K562 (cell line): ENCODE data around the gene RHOBTB3. TPM values are rescaled to one million over a fixed set of nuclear protein-coding genes. Genes with fewer than 3 reads are reported as not detected.

Experiments used
- ATAC-seq: fragments of 200-7000 bp; cut with Tn5 transposase; 3 replicates; pipeline ENCODE4 v1.9.1; 2020; ENCODE audit warnings: moderate library complexity
- BruUV-seq: library from RNA; stranded (reverse); fragments of 400-500 nt; replicated peaks from 2 replicates; lab custom pipeline; 2021; lab: Mats Ljungman, UMichigan
- CTCF ChIA-PET: fragments of 300-600 bp; formaldehyde crosslinking; extraction: SDS; loops from one replicate; lab custom pipeline; 2021; ENCODE audit warnings: low intra/inter-chr PET ratio; lab: Yijun Ruan, JAX
- POLR2A ChIA-PET: fragments of 300-600, 350-650 bp; sonication (Branson Sonifier 250); formaldehyde crosslinking; extraction: SDS; loops from one replicate; lab custom pipeline; 2021; ENCODE audit warnings: antibody characterized with exemption, inconsistent platforms; lab: Yijun Ruan, JAX
- DNase-seq, 4 experiments: peaks; one replicate each; pipeline versions ENCODE4 v3.0.0 to v3.0.0-alpha.2; 2011 to 2018; ENCODE audit warnings: low spot score in 3 of 4, mixed read lengths in 3 of 4; ENCODE audit errors: extremely low read depth in 1 of 4
- FAIRE-seq: peaks from 2 replicates; lab custom pipeline; 2011; peaks lifted over from hg19 to GRCh38; lab: Jason Lieb, UNC
- H2AFZ ChIP-seq: 2 replicates; pipeline ENCODE4 v1.6.0; 2011; ENCODE audit warnings: low read depth, low read length, control low read depth, inconsistent platforms
- H3K27ac ChIP-seq: fragments of 200-600 bp; 3 replicates; pipeline ENCODE4 v1.8.0; 2011; ENCODE audit warnings: low read depth, mild to moderate bottlenecking, control low read depth, inconsistent platforms, low read length, moderate library complexity, mixed read lengths; ENCODE audit errors: extremely low read depth
- H3K27me3 ChIP-seq, 2 experiments: fragments of 300-600 bp in 1 of 2; 2 replicates in 1 of 2; 3 replicates in 1 of 2; pipeline versions ENCODE4 v1.6.0 to v1.8.0; 2011; ENCODE audit warnings: inconsistent platforms in 2 of 2, low read length in 2 of 2, mild to moderate bottlenecking in 1 of 2, mixed read lengths in 1 of 2, moderate library complexity in 1 of 2; ENCODE audit not compliant: control insufficient read depth in 2 of 2, insufficient read depth in 2 of 2
- H3K36me3 ChIP-seq: fragments of 300-600 bp; 3 replicates; pipeline ENCODE4 v1.8.0; 2011; ENCODE audit warnings: mild to moderate bottlenecking, low read length, inconsistent platforms; ENCODE audit not compliant: control insufficient read depth, insufficient read depth
- H3K4me1 ChIP-seq, 2 experiments: fragments of 200-600 bp in 1 of 2; replicated peaks in 1 of 2; 2 replicates in 1 of 2; 3 replicates in 1 of 2; pipeline versions ENCODE4 v1.5.1 to v1.8.0; 2011; ENCODE audit warnings: inconsistent platforms in 2 of 2, low read length in 2 of 2, mild to moderate bottlenecking in 1 of 2, mixed read lengths in 1 of 2, moderate library complexity in 1 of 2; ENCODE audit not compliant: control insufficient read depth in 2 of 2, insufficient read depth in 2 of 2
- H3K4me2 ChIP-seq: 2 replicates; pipeline ENCODE4 v1.6.1; 2011; ENCODE audit warnings: low read length, control low read depth, inconsistent platforms, mixed read lengths; ENCODE audit not compliant: insufficient read depth
- H3K4me3 ChIP-seq: fragments of 200-600 bp; sonication (generic), shearing (Covaris generic); 2 replicates; pipeline ENCODE4 v1.5.1; 2016; ENCODE audit warnings: control low read depth, inconsistent platforms
- H3K79me2 ChIP-seq: fragments of 200-600 bp; 3 replicates; pipeline ENCODE4 v1.8.0; 2011; ENCODE audit warnings: low read length, inconsistent platforms; ENCODE audit not compliant: control insufficient read depth, insufficient read depth
- H3K9ac ChIP-seq, 2 experiments: 2 replicates each; pipeline versions ENCODE4 v1.6.0 to v1.6.1; 2011; ENCODE audit warnings: low read depth in 2 of 2, low read length in 2 of 2, control low read depth in 1 of 2, inconsistent platforms in 1 of 2, mild to moderate bottlenecking in 1 of 2, mixed read lengths in 1 of 2; ENCODE audit not compliant: insufficient read depth in 1 of 2
- H3K9me1 ChIP-seq: one replicate; pipeline ENCODE4 v1.6.0; 2011; ENCODE audit warnings: inconsistent platforms, mild to moderate bottlenecking, low read length, moderate library complexity; ENCODE audit not compliant: control insufficient read depth, insufficient read depth
- H3K9me3 ChIP-seq: replicated peaks from 2 replicates; pipeline ENCODE4 v1.5.1; 2011; ENCODE audit warnings: low read depth, low read length, inconsistent platforms; ENCODE audit not compliant: control insufficient read depth, insufficient read depth
- H4K20me1 ChIP-seq: replicated peaks from 2 replicates; pipeline ENCODE4 v1.6.1; 2011; ENCODE audit warnings: low read length, inconsistent platforms, mixed read lengths; ENCODE audit not compliant: control insufficient read depth, insufficient read depth
- ARNT ChIP-seq, 2 experiments: fragments of 450-650 bp; IDR thresholded peaks; 2 replicates each; pipeline ENCODE4 v1.6.1; 2016; ENCODE audit warnings: mild to moderate bottlenecking in 1 of 2
- BDP1 ChIP-seq: IDR thresholded peaks from 3 replicates; pipeline ENCODE4 v1.6.1; 2011; ENCODE audit not compliant: insufficient read length, insufficient read depth
- COPS2 ChIP-seq: fragments of 450-650 bp; conservative IDR thresholded peaks from 2 replicates; pipeline ENCODE4 v1.6.1; 2016; ENCODE audit warnings: mild to moderate bottlenecking, moderate library complexity
- HOXB6 ChIP-seq: fragments of 250-450 bp; sonication (Bioruptor Pico); IDR thresholded peaks from 2 replicates; pipeline ENCODE4 v1.5.1; 2022; ENCODE audit warnings: mild to moderate bottlenecking, borderline replicate concordance
- MAZ ChIP-seq, 2 experiments: fragments of 450-650 bp in 1 of 2; sonication (generic) in 1 of 2; formaldehyde crosslinking; IDR thresholded peaks in 1 of 2; conservative IDR thresholded peaks in 1 of 2; 2 replicates each; pipeline versions ENCODE4 v1.4.0 to v1.5.0; 2020; ENCODE audit warnings: mild to moderate bottlenecking in 1 of 2, missing genetic modification reagents in 1 of 2
- SMARCE1 ChIP-seq: fragments of 450-650 bp; IDR thresholded peaks from 2 replicates; pipeline ENCODE4 v1.7.1; 2016; ENCODE audit warnings: mild to moderate bottlenecking
- SRSF1 ChIP-seq: fragments of 200-400 bp; formaldehyde crosslinking; IDR thresholded peaks from 2 replicates; pipeline ENCODE4 v1.6.1; 2017; ENCODE audit warnings: mild to moderate bottlenecking, low read depth, low read length, moderate library complexity
- ZNF77 ChIP-seq: fragments of 250-450 bp; sonication (Bioruptor Pico); IDR thresholded peaks from 2 replicates; pipeline ENCODE4 v1.5.0; 2020
- WGBS: fragments of 100-300 bp; shearing (Covaris generic); methylation state at CpG from one replicate; pipeline ENCODE4 v1.1.6; 2016; ENCODE audit warnings: low coverage, mixed read lengths; ENCODE audit not compliant: insufficient coverage; ENCODE audit errors: missing lambda C conversion rate; 5-methylcytosine and 5-hydroxymethylcytosine counted together
- in situ Hi-C: fragments of 300-500 bp; cut with MboI; formaldehyde crosslinking; loops from 4 replicates; pipeline ENCODE4 v1.15.0; 2018; ENCODE audit warnings: inconsistent platforms, mixed read lengths
- intact Hi-C: fragments of 100-400 bp; cut with micrococcal nuclease; formaldehyde crosslinking; loops from 2 replicates; pipeline ENCODE4 v1.14.2; 2022
- polyA plus RNA-seq, 8 experiments: library from polyadenylated mRNA; depleted of rRNA in 4 of 8; stranded (reverse) in 5 of 8; unstranded in 3 of 8; fragments of >200 nt; fragmentation: Nextera tagmentation in 2 of 8; fragmentation: Illumina TruSeq in 1 of 8; extraction: Ambion mirVana in 2 of 8; extraction: Trizol in 1 of 8; gene quantifications; 2 replicates each; pipeline versions ENCODE4 v1.2.1 to v1.2.3, GENCODE V29; 2011 to 2014; ENCODE audit warnings: inconsistent platforms in 1 of 8, missing spikeins in 1 of 8
- total RNA-seq, 7 experiments: library from RNA; depleted of rRNA in 6 of 7; stranded (reverse); fragments of >200 nt in 6 of 7; fragmentation: Illumina TruSeq in 2 of 7; extraction: Trizol in 2 of 7; gene quantifications; 2 replicates each; pipeline versions ENCODE4 v1.2.1 to v1.2.3, GENCODE V29; 2011 to 2021; ENCODE audit warnings: low replicate concordance in 1 of 7
- TF ChIP-seq, protein P1 (sequence below), 2 experiments: fragments of 450-650 bp in 1 of 2; sonication (generic) in 1 of 2; formaldehyde crosslinking in 1 of 2; IDR thresholded peaks; 2 replicates each; pipeline versions ENCODE4 v1.7.1 to v1.9.0; 2016 to 2022; ENCODE audit warnings: inconsistent platforms in 1 of 2, mild to moderate bottlenecking in 1 of 2, missing genetic modification reagents in 1 of 2
- TF ChIP-seq, protein P2 (sequence below): fragments of 250-450 bp; sonication (Bioruptor Pico); IDR thresholded peaks from 2 replicates; pipeline ENCODE4 v1.8.0; 2022; ENCODE audit warnings: moderate library complexity, mild to moderate bottlenecking, inconsistent platforms
- TF ChIP-seq, protein P3 (sequence below): fragments of 150-350 bp; conservative IDR thresholded peaks from 2 replicates; pipeline ENCODE4 v1.6.1; 2014; ENCODE audit warnings: low read length

Gene RHOBTB3
- total and polyA plus RNA-seq, 9 of the 15 experiments (the other 6 are each of a cell fraction or from before 2014, with no cell fraction given) = 39.7 to 143 (median 115) TPM

DNA sequence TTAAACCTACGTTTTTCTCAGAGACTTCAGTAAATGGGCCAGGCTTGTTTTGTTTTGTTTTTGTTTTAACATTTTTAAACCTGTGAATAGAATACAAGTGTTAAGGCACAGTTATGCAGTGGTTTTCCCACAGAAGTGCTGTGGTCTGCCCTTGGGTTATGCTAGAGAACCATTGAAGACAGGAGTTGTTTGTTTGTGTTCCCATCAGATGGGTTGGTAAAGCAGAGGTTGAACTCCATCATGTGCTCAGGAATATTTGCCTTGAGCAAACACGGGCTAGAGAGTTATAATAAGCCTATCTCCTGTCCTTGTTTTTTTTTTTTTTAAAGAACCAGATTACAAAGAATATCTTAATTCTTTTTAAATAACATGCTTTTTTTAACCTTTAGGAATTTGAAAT lies 28.5 kb downstream of the RHOBTB3 start:
- H4K20me1 ChIP-seq = no peaks in the 10 kb centered on the region
- intact Hi-C loops = no loop called here
- ChIA-PET POLR2A (interaction anchor here (1.3 to 3.3 kb wide), 2 partner anchors 11 to 29 kb away, joined by 4 to 26 read pairs; partner anchors contain the start of gene RHOBTB3), CTCF (no interaction called here)
- H3K9me3 ChIP-seq = no peaks in the 10 kb centered on the region
- H3K4me2 ChIP-seq = no peak overlapping the region
- in situ Hi-C loops = loop anchor here (10.0 kb wide), 1 partner anchor 215 kb away; no protein-coding TSS in a partner anchor
- BruUV-seq = no TSS peak
- peaks cover 97% of the 10 kb centered on the region for H3K36me3 ChIP-seq
- WGBS = 76% methylated on average over 2 of the region's 2 CpGs
- no peaks in the 10 kb centered on the region for H3K27me3 ChIP-seq
- H3K9me1 ChIP-seq = no peaks in the 10 kb centered on the region
- no peak for FAIRE-seq
- no peak overlapping the region for H2AFZ ChIP-seq
- H3K79me2 ChIP-seq = peaks cover 13% of the 10 kb centered on the region; the same call in 2 of the 3 replicates
- H3K4me3 ChIP-seq = no peak overlapping the region
- DNase-seq = no peak
- no peak overlapping the region for H3K9ac ChIP-seq
- H3K4me1 ChIP-seq = no peaks in the 10 kb centered on the region
- peak; percentile 12 for ATAC-seq
- no peak overlapping the region for H3K27ac ChIP-seq
- no peak for TF ChIP-seq HOXB6 (CRISPR knock-in tag)
- TF ChIP-seq COPS2 = no peak
- TF ChIP-seq SMARCE1 = no peak
- TF ChIP-seq, protein P1, sequence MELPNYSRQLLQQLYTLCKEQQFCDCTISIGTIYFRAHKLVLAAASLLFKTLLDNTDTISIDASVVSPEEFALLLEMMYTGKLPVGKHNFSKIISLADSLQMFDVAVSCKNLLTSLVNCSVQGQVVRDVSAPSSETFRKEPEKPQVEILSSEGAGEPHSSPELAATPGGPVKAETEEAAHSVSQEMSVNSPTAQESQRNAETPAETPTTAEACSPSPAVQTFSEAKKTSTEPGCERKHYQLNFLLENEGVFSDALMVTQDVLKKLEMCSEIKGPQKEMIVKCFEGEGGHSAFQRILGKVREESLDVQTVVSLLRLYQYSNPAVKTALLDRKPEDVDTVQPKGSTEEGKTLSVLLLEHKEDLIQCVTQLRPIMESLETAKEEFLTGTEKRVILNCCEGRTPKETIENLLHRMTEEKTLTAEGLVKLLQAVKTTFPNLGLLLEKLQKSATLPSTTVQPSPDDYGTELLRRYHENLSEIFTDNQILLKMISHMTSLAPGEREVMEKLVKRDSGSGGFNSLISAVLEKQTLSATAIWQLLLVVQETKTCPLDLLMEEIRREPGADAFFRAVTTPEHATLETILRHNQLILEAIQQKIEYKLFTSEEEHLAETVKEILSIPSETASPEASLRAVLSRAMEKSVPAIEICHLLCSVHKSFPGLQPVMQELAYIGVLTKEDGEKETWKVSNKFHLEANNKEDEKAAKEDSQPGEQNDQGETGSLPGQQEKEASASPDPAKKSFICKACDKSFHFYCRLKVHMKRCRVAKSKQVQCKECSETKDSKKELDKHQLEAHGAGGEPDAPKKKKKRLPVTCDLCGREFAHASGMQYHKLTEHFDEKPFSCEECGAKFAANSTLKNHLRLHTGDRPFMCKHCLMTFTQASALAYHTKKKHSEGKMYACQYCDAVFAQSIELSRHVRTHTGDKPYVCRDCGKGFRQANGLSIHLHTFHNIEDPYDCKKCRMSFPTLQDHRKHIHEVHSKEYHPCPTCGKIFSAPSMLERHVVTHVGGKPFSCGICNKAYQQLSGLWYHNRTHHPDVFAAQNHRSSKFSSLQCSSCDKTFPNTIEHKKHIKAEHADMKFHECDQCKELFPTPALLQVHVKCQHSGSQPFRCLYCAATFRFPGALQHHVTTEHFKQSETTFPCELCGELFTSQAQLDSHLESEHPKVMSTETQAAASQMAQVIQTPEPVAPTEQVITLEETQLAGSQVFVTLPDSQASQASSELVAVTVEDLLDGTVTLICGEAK (IDR thresholded peaks at IDR 0.05) = no peak
- TF ChIP-seq, protein P1 (CRISPR knock-in tag; IDR thresholded peaks at IDR 0.05) = no peak
- no peak for TF ChIP-seq ARNT (IDR thresholded peaks at IDR 0.05)
- TF ChIP-seq ZNF77 = no peak
- TF ChIP-seq, protein P2, sequence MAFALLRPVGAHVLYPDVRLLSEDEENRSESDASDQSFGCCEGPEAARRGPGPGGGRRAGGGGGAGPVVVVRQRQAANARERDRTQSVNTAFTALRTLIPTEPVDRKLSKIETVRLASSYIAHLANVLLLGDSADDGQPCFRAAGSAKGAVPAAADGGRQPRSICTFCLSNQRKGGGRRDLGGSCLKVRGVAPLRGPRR = no peak
- no peak for TF ChIP-seq MAZ (CRISPR knock-in tag; conservative IDR thresholded peaks at IDR 0.05 in 1 of 2, IDR thresholded peaks at IDR 0.05 in 1 of 2)
- no peak for TF ChIP-seq SRSF1
- no peak for TF ChIP-seq BDP1
- TF ChIP-seq, protein P3, sequence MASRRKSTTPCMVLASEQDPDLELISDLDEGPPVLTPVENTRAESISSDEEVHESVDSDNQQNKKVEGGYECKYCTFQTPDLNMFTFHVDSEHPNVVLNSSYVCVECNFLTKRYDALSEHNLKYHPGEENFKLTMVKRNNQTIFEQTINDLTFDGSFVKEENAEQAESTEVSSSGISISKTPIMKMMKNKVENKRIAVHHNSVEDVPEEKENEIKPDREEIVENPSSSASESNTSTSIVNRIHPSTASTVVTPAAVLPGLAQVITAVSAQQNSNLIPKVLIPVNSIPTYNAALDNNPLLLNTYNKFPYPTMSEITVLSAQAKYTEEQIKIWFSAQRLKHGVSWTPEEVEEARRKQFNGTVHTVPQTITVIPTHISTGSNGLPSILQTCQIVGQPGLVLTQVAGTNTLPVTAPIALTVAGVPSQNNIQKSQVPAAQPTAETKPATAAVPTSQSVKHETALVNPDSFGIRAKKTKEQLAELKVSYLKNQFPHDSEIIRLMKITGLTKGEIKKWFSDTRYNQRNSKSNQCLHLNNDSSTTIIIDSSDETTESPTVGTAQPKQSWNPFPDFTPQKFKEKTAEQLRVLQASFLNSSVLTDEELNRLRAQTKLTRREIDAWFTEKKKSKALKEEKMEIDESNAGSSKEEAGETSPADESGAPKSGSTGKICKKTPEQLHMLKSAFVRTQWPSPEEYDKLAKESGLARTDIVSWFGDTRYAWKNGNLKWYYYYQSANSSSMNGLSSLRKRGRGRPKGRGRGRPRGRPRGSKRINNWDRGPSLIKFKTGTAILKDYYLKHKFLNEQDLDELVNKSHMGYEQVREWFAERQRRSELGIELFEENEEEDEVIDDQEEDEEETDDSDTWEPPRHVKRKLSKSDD = no peak
